HG02798 (cell line): ENCODE data around the gene PLXND1.

ENCODE experiments used
- ATAC-seq: cut with Tn5 transposase; IDR thresholded peaks from one replicate; pipeline ENCODE4 v1.9.1; 2021; ENCODE audit warnings: mild to moderate bottlenecking; ENCODE audit not compliant: unreplicated experiment, poor library complexity

The PLXND1 gene

DNA sequence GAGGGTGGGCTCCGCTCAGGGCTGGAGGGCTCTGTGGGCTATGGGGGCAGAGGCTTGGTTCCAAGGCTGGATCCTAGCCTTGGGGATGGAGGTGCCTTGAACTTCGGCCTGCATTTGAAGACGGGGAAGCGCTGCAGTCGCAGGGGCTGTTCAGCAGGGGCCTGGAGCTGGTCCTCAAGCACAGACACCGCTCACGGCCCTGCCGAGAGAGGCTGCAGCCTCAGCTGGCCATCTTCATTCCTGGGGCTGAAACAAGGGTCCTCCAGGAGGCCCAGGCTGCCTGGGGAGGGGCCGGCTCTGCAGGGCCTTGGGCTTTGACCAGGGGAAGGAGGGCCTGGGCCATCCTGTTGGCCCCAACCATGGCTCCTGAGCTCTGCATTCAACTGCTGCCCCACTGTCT, 25.6 kb upstream of the PLXND1 start:
- ATAC-seq, result no peak

DNA sequence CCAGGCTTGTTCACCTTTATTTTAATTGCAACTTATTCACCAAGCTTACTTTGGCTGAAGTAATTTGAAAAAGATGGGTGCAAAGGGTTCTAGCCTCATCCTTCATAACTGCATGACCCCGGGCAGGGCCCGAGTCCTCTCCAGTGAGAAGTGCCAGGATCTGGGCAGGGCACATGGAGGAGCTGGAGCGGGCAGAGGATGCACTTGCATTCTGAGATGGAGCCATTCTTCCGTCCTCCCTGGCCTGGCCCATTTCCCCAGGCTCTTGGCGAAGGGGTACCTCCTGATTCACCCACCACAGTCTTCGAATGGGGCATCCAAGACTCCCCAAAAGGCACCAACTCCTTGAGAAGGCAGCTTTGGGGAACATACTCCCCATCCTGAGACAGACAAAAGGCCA, 22.5 kb upstream of the PLXND1 start:
- ATAC-seq, result no peak

DNA sequence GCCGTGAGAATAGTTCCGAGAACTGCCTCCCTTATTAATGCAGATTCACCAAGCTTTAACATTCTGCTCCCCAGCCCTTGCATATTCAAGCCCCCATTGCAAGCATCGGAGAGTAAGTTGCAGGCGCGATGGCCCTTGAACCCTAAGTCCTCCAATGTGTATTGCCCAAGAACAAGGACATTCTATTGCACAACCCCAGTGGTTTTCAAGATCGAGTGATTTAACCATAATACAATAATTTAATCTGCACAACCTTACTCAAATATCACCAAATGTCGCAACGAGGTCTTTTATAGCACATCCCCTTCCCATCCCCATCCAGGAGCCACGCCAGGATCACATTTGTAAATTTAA, 21.7 kb upstream of the PLXND1 start:
- ATAC-seq, result no peak

DNA sequence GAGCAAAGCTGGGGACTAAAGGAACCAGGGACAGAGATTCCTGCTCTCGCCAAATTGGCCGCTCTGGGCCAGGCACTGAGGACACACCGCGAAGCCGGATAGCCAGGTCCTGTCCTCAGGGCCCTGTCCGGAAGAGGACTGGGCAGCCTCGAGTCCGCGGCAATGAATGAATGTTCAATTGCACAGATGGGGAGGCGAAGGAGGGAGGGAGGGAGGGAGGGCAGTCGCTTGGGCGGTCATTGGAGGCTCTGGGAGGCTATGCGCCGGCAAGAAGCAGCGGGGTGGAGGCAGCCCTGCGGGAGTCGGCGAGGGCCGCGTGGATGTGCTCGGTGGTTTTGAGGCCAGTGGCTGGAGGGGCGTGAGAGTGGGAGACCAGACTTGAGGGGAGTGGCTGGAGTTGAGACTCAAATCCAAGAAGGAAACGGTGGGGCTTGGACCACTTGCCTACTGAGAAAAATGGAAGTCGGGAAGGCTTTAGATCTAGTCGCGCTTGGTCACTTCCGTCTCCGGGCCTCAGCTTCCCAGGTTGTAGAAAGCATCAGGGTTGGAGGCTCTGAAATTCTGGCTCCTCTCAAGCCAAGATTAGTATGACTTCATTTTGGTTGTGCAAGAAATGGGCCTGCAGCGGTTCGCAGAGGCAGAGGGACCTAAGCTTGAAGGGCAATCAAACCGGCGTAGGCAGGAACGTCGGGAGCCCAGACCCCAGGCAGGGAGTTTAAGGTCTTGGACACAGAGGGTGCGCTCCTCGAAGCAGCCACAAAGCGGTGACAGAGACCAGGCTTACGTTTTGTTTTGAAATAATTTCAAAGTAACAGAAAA, 21.1 kb upstream of the PLXND1 start:
- ATAC-seq, result peak; percentile 43

DNA sequence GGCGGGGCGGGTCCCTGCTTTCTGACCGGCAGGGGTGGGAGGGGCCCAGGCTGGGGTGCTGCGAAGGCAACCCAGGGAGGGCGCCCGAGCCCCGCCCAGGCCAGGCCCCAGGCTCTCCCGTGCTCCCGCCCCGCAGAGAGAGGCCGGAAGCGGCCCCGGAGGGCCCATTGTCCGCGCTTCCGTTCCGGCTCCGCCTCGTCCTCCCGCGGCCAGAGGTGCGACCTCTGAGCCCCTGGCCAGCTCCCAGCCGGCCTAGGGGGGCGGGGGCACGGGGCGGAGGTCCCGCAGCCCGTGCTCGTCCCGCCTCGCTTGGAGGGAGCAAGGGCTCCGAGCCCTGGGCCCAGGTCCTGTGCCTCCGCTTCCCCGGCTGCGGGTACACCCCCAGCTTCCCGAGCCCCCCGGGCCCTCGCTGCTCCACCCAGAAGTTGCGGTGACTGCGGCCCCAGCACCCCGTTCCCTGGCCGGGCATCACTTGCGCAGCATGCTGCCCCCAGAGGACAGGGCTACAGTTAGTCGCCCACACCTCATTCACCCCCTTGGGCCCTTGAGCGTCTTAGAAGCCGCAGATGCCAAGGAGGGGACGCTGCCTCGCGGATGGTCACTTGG, 20.4 kb upstream of the PLXND1 start:
- ATAC-seq, result peak; percentile 96

DNA sequence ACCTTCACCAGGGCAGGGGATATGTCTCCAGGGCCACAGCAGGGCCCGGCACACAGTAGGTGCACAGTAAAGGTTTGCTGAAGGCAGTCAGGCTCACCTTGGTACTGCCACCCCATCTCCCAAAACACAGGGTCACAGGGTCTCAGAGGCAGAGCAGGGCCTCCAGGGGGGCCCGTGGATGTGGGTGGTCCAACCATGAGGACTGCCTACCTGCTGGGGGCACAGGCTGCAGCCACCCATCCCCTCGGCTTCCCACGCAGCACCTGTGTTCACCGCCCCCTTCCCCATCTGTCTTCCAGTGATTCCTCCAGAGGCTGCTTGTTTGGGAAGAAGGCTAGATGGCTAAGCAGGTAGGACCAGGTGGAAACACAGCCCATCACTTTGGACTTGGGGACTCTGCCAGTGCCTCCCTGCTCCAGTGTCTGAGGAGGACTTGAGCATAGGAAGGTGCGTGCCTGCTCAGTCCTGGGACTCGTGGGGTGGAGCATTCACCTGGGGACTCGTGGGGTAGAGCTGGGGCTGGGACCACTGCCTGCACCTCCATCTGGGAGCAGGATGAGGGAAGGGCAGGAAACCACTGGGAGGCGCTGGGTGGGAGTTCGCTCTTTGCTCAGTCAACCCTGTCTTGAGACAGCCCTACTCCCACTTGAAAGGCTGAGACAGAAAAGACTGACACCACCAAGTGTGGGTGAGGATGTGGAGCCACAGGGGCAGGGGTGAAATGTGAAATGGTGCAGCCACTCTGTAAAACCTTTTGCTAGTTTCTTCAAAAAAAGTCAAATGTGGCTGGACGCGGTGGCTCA, 18.8 kb upstream of the PLXND1 start:
- ATAC-seq, result no peak

DNA sequence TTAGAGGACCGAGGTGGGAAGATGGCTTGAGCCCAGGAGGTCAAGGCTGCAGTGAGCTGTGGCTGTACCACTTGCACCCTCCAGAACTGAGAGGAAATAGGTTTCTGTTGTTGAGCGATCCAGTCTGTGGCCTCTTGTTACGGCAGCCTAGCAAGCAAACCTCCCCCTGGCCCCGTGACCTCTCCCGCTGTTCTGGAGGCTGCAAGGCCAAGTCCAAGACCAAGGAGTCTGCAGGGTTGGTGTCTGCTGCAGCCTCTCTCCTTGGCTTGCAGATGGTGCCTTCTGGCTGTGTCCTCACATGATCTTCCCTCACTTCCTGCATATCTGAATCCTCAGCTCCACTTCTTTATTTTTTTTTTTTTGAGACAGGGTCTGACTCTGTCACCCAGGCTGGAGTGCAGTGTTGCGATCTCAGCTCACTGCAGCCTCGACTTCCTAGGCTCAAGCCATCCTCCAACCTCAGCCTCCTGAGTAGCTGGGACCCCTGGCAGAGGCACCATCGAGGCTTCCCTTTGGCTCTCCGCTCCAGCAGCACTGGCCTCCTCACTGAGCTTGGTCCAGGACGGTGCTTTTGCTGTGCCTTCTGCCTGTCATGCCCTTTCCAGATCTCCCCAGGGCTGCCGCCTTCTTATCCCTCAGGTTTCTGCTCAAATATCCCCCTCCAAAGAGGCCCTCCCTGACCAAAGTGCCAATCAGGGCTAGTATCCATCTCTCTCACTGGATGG, 18.0 kb upstream of the PLXND1 start:
- no peak for ATAC-seq

DNA sequence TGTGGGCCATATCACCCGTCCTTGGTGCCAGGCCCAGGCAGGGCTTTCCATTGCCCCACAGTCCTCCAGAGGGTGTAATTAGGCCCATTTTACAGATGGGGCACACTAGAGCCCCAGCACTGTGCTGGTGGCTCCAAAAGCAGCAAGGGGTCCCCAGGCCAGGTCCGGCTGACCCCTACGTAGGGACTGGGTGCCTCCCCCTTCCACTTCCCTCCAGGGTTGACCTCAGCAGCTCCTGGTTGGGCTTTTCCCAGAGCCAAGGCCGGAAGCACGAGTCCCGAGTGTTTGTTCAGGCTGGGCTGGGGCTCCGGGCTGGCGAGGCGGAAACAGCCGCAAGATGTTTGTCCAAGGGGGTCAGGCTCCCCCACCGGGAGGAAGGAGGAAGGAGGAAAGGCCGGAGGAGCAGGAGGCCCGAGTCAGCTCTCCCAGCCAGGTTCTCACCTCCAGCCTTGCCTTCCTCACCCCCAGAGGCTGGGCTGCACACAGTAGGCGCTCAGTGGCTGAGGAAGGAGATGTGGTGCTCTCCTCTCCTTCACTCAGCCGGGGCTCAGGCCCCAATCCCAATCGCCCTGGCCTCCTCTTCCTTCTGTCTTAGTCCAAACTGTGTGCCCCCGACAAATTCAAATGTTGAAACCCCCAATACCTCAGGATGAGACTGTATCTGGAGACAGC, 17.1 kb upstream of the PLXND1 start:
- ATAC-seq, result no peak

DNA sequence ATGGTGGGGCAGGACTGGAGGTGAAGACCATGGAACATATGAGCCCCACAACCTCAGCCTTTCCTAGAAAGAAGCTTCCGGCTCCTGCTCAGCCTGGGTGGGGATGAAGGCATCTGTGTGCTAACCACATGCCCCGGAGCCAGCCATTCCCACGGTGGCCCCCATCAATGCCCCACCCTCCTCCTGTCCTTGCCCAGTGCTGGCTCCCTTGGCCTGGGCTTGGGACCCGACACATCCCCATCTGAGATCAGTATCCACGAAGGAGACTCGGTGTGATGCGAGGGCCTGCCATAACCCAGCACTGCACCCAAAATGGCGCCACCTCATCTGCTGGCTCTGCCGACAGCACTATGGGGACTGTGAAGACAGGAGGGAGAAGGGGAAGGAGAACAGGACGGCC, 16.5 kb upstream of the PLXND1 start:
- ATAC-seq, result no peak

DNA sequence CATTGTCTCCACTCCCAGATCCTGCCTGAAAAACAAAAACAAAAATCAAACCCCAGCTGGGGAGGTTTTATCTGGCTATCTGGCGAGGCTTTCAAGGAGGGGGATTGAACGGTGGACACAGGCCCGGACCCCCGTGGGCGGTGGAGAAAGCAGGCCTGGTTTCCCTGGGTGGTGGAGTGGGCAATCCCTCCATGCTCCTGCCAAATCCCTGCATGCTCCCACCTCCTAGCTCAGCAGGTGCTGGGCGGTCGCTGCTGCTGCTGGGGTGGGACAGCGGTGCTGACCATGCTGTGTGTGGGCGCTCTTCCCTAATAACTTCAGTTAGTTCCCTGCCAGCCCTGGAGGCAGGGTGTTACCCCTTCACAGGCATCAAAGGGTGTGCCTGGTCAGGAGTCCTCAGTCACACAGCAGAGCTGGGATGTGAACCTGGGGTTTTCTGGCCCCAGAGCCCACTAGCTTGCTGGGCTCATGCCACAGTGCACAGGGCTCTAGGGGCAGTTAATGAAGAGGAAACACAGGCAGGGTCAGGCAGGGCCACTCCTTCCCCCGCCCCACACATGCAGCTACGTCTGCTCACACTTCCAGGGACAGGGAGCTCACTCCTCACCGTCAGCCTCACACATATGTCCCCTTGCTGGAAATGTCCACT, 15.9 kb upstream of the PLXND1 start:
- ATAC-seq, result no peak

DNA sequence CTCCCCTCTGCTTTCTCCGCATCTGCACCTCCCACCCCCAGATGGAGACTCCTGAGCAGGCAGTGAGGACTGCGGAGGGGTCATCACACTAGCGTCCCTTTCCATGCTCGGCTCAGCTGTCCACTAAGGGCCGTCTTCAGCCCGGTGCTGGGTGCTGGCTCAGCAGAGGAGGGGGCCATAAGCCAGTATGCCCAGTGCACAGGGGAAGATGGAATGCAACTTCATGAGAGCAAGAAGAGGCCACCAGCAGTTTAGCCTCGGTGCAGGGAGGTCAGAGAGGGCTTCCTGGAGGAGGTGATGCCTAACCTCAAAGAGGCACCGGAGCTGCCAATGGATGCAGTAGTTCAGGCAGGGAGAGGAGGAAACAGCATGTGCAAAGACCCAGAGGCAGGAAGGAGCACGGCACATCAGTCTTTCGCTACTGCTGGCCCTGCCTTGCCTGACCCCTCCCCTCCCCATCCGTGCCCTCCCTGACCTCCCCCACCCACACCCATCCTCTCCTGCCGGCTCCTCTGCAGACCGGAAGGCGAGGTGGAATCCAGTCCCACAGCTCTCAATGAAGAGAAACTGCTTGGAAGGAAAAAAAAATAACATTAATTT, 15.2 kb upstream of the PLXND1 start:
- no peak for ATAC-seq

DNA sequence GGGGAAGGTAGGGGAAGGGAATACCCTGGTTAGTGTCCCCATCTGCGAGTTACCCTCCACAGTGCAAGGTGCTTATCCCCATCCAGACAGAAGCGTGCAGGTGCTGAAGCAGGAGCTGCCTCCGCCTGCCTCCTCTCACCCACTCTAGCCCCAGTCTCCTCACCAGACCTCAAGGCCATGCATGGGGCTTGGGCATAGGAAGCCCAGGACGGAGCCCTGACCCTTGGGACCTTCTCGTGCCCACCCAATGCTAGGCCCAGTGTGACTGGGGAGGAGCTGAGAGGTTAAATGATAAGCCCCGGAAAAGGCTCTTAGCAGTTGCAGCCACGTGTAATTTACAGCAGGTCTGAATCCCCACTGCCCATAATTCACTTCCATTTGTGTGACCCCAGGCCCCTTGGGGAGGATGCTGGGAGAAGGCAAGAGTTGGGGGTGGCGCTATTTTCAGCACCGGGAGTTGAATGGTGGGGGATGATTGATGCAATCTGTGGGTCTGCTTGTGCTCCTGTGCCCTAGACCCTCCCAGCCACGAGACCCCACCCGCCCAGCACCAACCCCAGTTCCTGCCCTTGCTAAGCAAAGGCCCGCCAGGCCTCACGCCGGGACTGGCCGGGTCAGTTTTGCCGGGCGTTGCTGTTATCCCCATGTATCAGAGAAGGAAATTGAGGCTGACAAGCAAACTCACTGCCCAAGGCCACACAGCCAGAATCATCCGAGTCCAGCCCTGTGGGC, 14.5 kb upstream of the PLXND1 start:
- no peak for ATAC-seq

DNA sequence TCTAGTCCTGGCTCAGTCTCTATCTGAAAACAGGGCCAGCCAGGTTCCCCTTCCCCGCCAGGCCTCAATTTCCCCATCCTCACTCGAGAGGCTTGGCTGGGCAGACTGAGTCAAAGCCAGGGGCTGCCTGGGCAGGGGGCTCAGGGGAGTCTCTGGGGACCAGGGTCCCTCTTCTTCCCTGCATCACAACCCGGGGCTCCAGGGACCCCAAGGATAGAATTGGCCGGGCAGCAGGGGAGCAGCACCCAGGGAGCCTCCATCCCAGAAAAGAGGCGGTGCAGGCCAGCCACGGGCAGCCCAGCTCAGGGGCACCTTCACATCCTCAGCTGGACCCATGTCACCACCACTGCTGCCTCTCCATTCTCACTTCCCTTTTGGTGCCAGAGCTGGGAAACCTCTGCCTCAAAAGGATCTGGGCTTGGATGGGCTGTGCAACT, 13.3 kb upstream of the PLXND1 start:
- no peak for ATAC-seq

DNA sequence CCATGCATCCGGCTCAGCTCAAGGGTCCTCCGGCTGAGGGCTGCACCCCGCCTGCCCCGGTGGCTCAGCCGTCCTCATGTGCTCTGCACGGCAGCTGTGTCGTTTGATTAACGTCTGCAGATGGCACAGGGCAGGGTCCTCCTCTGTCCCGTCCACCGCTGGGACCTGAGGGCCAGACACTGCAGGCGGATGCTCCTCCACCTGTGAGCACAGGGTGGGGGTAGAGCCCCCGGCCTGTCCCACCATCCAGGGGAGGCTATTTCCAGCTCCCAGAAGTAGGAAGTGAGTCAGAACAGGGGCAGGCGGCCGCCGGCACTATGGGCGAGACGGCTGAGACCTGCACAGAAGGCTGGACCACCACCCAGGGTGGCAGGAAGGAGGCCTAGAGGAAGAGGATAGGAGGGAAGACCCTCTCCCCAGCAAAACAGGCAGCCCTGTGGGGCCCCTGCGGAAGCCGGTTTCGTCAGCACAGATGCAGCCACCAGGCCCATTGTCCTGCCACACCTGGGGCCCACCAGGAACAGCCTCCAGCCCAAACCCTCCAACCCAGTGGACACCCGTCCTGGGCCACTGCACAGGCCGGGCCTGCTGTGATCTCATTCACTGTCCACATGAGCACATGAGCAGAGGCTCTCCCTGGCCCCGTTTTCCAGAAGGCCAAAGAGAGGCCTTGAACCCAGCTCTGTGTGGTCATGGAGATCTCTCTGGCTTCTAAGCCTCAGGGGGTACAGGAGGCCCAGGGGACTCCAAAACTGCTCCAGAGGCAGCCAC, 12.6 kb upstream of the PLXND1 start:
- ATAC-seq, result no peak

DNA sequence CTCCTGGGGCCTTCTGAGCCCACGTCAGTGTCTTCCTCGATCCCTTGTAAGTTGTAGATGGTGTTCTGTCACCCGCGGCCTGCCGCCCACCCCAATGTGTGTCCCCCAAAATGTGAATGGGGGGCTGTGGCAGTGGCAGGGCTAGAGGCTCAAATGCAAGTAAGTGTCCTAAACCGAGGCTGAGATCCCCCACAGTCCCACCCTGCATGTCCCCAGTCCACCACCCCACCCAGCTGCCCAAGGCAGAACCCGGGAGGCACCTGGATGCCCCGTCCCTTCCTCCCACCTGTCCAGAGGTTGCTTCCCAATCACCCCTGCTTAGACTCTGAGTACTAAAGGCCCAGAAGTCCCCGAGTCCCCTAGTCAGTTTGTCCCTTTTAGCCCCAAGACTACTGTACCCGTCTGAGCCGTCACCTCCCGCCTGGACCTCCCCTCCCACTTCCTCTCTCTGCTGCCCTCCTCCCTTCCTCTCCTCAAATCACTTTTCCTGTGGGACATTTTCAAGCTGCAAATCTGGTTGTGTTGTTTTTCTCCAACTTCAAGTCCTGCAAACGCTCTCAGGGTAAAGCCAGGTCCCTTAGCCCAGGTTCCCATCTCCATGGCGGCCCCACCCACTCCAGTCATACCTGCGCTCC, 11.8 kb upstream of the PLXND1 start:
- ATAC-seq, result no peak

DNA sequence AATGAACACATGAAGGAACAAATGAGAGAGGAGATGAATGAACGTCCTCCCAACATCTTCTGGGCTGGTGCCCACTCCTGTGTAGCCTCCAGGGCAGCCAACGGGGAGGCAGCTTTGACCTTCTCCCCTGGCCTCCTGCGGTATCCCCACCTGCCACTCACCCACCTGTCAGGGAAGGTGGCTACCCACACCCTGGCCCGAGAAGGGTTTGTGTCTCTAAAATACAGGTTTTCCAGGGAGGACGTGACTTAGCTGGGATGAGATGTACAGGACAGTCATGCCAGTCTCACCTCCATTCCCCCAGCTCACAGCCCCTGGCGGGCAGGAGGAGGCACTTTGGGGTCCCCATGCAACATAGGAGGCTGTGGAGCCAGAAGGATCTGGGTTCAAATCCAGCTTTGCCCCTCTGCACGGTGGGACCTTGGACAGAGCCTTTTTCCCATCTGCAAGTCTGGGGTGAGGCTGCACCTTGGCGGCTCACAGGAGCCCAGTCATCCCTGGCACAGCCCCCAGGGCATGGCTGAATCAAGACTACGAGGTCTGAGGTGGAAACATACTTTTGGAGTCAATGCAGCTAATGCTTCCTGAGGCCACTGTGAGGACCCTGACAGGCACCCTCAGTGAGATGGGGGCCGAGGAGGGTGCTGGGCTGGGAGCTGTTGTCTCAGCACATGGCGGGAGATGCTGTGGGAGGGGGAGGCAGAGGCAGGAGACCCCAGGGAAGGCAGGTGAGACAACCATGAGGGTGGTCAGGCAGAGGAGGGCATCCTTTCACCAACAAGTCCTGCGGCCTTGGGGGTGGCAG, 11.1 kb upstream of the PLXND1 start:
- no peak for ATAC-seq

DNA sequence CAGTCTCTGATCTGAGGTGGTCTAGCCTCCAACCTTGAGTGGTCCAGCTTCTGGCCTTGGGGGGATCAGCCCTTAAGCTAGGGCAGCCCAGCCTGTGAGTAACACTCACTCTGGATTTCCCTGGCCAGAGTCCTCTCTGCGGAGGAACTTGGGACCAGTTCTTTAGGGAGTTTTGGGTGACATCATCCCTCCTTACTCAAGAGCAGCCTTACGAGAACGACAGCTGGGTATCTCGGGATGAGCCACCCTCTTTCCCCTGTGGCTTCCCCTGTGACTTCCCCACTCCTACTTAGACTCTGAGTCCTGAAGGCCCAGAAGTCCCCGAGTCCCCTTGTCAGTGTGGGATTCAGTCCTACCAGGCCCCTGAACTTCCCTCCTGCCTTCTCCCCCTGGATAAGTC, 10.2 kb upstream of the PLXND1 start:
- peak; percentile 40 for ATAC-seq
